Mesothelial cell of epicardium (in vitro differentiated cells): ENCODE results near the gene ADCY2. TPM values are rescaled to one million over a fixed set of nuclear protein-coding genes. Genes with fewer than 3 reads are reported as not detected.

ENCODE experiments used
- DNase-seq, 2 experiments: peaks; one replicate each; pipeline ENCODE4 v3.0.0; 2021; ENCODE audit warnings: low spot score in 2 of 2; ENCODE audit not compliant: unreplicated experiment in 2 of 2
- H3K27ac Mint-ChIP-seq: 2 replicates; pipeline ENCODE4 v1.8.0; 2021; ENCODE audit warnings: mixed read lengths
- H3K27me3 Mint-ChIP-seq: 2 replicates; pipeline ENCODE4 v1.8.0; 2021; ENCODE audit warnings: low read depth, mixed read lengths
- H3K36me3 Mint-ChIP-seq: 2 replicates; pipeline ENCODE4 v1.8.0; 2021; ENCODE audit warnings: mixed read lengths
- H3K4me1 Mint-ChIP-seq: 2 replicates; pipeline ENCODE4 v1.8.0; 2021; ENCODE audit warnings: mixed read lengths
- H3K4me3 Mint-ChIP-seq: 2 replicates; pipeline ENCODE4 v1.8.0; 2021; ENCODE audit warnings: mild to moderate bottlenecking, moderate library complexity, mixed read lengths
- H3K9me3 Mint-ChIP-seq: 2 replicates; pipeline ENCODE4 v1.8.0; 2021; ENCODE audit warnings: mixed read lengths
- CTCF ChIP-seq: fragments of 200-600 bp; sonication (generic); IDR thresholded peaks from one replicate; pipeline ENCODE4 v1.5.0; 2021; ENCODE audit warnings: antibody characterized with exemption; ENCODE audit not compliant: unreplicated experiment
- total RNA-seq: library from RNA; stranded (reverse); gene quantifications from 3 replicates; pipeline ENCODE4 v1.2.1, GENCODE V29; 2021

Gene ADCY2
- total RNA-seq, 1 donor from 2014 or later = 3.0 TPM

- Mint-ChIP-seq H3K36me3 (no peaks in the 10 kb centered on the region), H3K9me3 (no peaks in the 10 kb centered on the region), H3K27ac (no peak overlapping the region), H3K4me3 (no peak overlapping the region), H3K4me1 (no peaks in the 10 kb centered on the region), H3K27me3 (peaks cover 16% of the 10 kb centered on the region)
- no peak for TF ChIP-seq CTCF
- DNase-seq = no peak
These were observed 426.5 kb downstream of the ADCY2 start for GRCh38 chr5:7822449-7822848.

GRCh38 chr5:7823594-7823993 lies 427.7 kb downstream of the ADCY2 start:
- no peaks in the 10 kb centered on the region for H3K4me1 Mint-ChIP-seq
- peaks cover 24% of the 10 kb centered on the region for H3K27me3 Mint-ChIP-seq
- H3K9me3 Mint-ChIP-seq = no peaks in the 10 kb centered on the region
- no peak for DNase-seq
- TF ChIP-seq CTCF = no peak
- H3K4me3 Mint-ChIP-seq = no peak overlapping the region
- H3K36me3 Mint-ChIP-seq = no peaks in the 10 kb centered on the region
- no peak overlapping the region for H3K27ac Mint-ChIP-seq

- DNase-seq = no peak
- Mint-ChIP-seq H3K4me1 (no peaks in the 10 kb centered on the region), H3K9me3 (no peaks in the 10 kb centered on the region), H3K27ac (no peak overlapping the region), H3K4me3 (no peak overlapping the region), H3K36me3 (no peaks in the 10 kb centered on the region), H3K27me3 (peaks cover 27% of the 10 kb centered on the region)
- TF ChIP-seq CTCF = no peak
These were observed 429.1 kb downstream of the ADCY2 start for GRCh38 chr5:7824995-7825394.

GRCh38 chr5:7825630-7826029 lies 429.7 kb downstream of the ADCY2 start:
- Mint-ChIP-seq H3K4me3 (no peak overlapping the region), H3K27me3 (peaks cover 27% of the 10 kb centered on the region), H3K36me3 (no peaks in the 10 kb centered on the region), H3K27ac (no peak overlapping the region), H3K4me1 (no peaks in the 10 kb centered on the region), H3K9me3 (no peaks in the 10 kb centered on the region)
- DNase-seq = no peak
- no peak for TF ChIP-seq CTCF

GRCh38 chr5:7827610-7828009 lies 431.7 kb downstream of the ADCY2 start:
- DNase-seq = no peak
- peaks cover 24% of the 10 kb centered on the region for H3K27me3 Mint-ChIP-seq
- H3K27ac Mint-ChIP-seq = no peak overlapping the region
- H3K36me3 Mint-ChIP-seq = no peaks in the 10 kb centered on the region
- H3K9me3 Mint-ChIP-seq = no peaks in the 10 kb centered on the region
- no peak overlapping the region for H3K4me3 Mint-ChIP-seq
- TF ChIP-seq CTCF = no peak
- H3K4me1 Mint-ChIP-seq = no peaks in the 10 kb centered on the region

GRCh38 chr5:7828269-7828668 lies 432.3 kb downstream of the ADCY2 start:
- no peak overlapping the region for H3K4me3 Mint-ChIP-seq
- H3K27ac Mint-ChIP-seq = no peak overlapping the region
- no peaks in the 10 kb centered on the region for H3K36me3 Mint-ChIP-seq
- TF ChIP-seq CTCF = no peak
- no peaks in the 10 kb centered on the region for H3K4me1 Mint-ChIP-seq
- no peaks in the 10 kb centered on the region for H3K9me3 Mint-ChIP-seq
- DNase-seq = no peak
- peaks cover 24% of the 10 kb centered on the region for H3K27me3 Mint-ChIP-seq
